HTR-8/SVneo (cell line): ENCODE measurements around the gene NFIA.

ENCODE experiments used
- DNase-seq: peaks from one replicate; pipeline ENCODE4 v3.0.0; 2011; ENCODE audit warnings: low spot score, mixed read lengths; ENCODE audit not compliant: insufficient read length
- FAIRE-seq: peaks from 2 replicates; lab custom pipeline; 2011; peaks lifted over from hg19 to GRCh38; lab: Jason Lieb, UNC

NFIA gene

GRCh38 chr1:61337981-61338848, 255.9 kb downstream of the NFIA start:
- DNase-seq (peak; percentile 74), FAIRE-seq (no peak)

- FAIRE-seq (no peak), DNase-seq (no peak)
These were observed 256.5 kb downstream of the NFIA start for GRCh38 chr1:61338899-61339298.

- FAIRE-seq (no peak), DNase-seq (no peak)
These were observed 259.1 kb downstream of the NFIA start for GRCh38 chr1:61341426-61341825.

GRCh38 chr1:61343734-61344420, 261.5 kb downstream of the NFIA start:
- no peak for DNase-seq
- FAIRE-seq, result no peak

GRCh38 chr1:61344696-61345095, 262.3 kb downstream of the NFIA start:
- FAIRE-seq (no peak), DNase-seq (no peak)

- FAIRE-seq (no peak), DNase-seq (no peak)
These were observed 265.8 kb downstream of the NFIA start for GRCh38 chr1:61348025-61348665.

- DNase-seq (no peak), FAIRE-seq (no peak)
These were observed 270.6 kb downstream of the NFIA start for GRCh38 chr1:61352845-61353435.

- no peak for FAIRE-seq
- no peak for DNase-seq
These were observed 271.5 kb downstream of the NFIA start for GRCh38 chr1:61353797-61354406.

GRCh38 chr1:61356016-61356415, 273.7 kb downstream of the NFIA start:
- FAIRE-seq, result no peak
- no peak for DNase-seq

- DNase-seq (no peak), FAIRE-seq (no peak)
These were observed 274.6 kb downstream of the NFIA start for GRCh38 chr1:61356995-61357394.

- FAIRE-seq (no peak), DNase-seq (no peak)
These were observed 275.2 kb downstream of the NFIA start for GRCh38 chr1:61357539-61357938.

GRCh38 chr1:61358770-61359455, 276.6 kb downstream of the NFIA start:
- no peak for DNase-seq
- FAIRE-seq, result no peak

GRCh38 chr1:61361931-61362330, 279.6 kb downstream of the NFIA start:
- FAIRE-seq (no peak), DNase-seq (no peak)

- FAIRE-seq, result no peak
These were observed 280.0 kb downstream of the NFIA start for GRCh38 chr1:61362351-61362750.

GRCh38 chr1:61368366-61368765, 286.0 kb downstream of the NFIA start:
- no peak for DNase-seq
- no peak for FAIRE-seq

More at GRCh38 chr1:61362351-61362750, 280.0 kb downstream of the NFIA start:
- DNase-seq, result no peak

GRCh38 chr1:61368876-61369275, 286.5 kb downstream of the NFIA start:
- DNase-seq, result no peak
- FAIRE-seq, result no peak

GRCh38 chr1:61370177-61370912, 288.0 kb downstream of the NFIA start:
- DNase-seq (no peak), FAIRE-seq (no peak)

- no peak for DNase-seq
- no peak for FAIRE-seq
These were observed 288.5 kb downstream of the NFIA start for GRCh38 chr1:61370913-61371279.

GRCh38 chr1:61372944-61373343, 290.6 kb downstream of the NFIA start:
- DNase-seq, result no peak
- no peak for FAIRE-seq
